HFF-Myc (cell line): ENCODE data around the gene UACA.
"Not testable (repeated sequence)": the region's sequence is repeated elsewhere in the genome, so short reads cannot be mapped to it uniquely, and the experiment has no call there.

Experiments
- DNase-seq: peaks from one replicate; pipeline ENCODE4 v3.0.0-alpha.2; 2011; ENCODE audit warnings: low read depth; ENCODE audit errors: extremely low read depth
- H3K4me3 ChIP-seq: replicated peaks from 2 replicates; pipeline ENCODE4 v1.5.1; 2011; ENCODE audit warnings: low read depth, mild to moderate bottlenecking, control low read depth, low read length
- TF ChIP-seq, protein P1 (sequence below): IDR thresholded peaks from 2 replicates; pipeline ENCODE4 v1.5.1; 2012; ENCODE audit warnings: mild to moderate bottlenecking, low read depth, low read length, control low read depth; ENCODE audit errors: missing control alignments

Gene UACA

DNA sequence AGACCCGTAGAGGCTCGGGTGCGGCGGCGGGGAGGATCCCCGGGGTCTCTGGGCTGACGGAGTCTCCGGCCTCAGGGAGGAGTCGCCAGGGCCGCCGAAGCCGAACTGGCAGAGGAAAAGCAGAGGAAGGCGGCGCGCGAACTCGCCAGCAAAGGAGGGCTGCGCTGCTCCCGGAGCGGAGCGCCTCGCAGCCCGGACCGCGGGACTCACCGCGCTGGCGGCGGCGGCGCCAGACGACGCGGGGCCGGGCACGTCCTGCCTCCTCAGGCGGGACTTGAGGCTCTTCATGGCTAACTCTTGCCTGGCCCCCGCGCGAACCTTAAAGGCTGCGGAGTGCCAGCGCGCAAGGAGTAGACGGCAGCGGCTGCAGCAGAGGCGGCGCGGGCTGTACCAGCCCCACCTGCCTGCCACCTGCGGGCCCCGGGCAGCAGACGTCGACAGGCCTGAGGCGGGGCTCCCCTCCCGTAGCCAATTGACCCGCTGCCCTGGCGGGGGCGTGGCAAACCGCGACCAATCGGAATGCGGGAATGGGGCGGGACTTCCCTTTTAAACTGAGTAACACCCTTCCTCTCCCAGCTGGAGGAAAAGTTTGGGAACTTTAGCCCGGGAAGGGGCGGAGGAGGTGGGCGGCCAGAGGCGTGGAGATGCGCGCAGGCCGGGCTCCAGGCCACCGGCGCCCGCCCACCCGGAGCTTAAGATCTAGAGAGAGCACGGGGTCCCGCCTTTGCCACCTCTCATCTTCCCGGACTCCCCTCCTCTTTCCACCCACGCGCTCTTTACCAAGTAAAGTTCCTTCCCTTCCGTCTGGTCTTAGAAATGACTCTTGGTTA is at the start of gene UACA:
TSS of gene UACA (minus strand) at position 439 of the 830 bp plus-strand sequence. CDS start at position 288, 151 bp downstream.
- TF ChIP-seq, protein P1, sequence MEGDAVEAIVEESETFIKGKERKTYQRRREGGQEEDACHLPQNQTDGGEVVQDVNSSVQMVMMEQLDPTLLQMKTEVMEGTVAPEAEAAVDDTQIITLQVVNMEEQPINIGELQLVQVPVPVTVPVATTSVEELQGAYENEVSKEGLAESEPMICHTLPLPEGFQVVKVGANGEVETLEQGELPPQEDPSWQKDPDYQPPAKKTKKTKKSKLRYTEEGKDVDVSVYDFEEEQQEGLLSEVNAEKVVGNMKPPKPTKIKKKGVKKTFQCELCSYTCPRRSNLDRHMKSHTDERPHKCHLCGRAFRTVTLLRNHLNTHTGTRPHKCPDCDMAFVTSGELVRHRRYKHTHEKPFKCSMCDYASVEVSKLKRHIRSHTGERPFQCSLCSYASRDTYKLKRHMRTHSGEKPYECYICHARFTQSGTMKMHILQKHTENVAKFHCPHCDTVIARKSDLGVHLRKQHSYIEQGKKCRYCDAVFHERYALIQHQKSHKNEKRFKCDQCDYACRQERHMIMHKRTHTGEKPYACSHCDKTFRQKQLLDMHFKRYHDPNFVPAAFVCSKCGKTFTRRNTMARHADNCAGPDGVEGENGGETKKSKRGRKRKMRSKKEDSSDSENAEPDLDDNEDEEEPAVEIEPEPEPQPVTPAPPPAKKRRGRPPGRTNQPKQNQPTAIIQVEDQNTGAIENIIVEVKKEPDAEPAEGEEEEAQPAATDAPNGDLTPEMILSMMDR: no peak
- DNase-seq: peak; percentile 94
- H3K4me3 ChIP-seq: peak within 1 kb of the TSS; percentile 95

- TF ChIP-seq, protein P1: no peak
- no peak for DNase-seq
- H3K4me3 ChIP-seq: no peak overlapping the region
Observed at GRCh38 chr15:70812827-70813364, 49.5 kb upstream of the UACA start.

GRCh38 chr15:70810916-70811578 is 47.7 kb upstream of the UACA start:
- no peak overlapping the region for H3K4me3 ChIP-seq
- no peak for DNase-seq
- TF ChIP-seq, protein P1: no peak

DNA sequence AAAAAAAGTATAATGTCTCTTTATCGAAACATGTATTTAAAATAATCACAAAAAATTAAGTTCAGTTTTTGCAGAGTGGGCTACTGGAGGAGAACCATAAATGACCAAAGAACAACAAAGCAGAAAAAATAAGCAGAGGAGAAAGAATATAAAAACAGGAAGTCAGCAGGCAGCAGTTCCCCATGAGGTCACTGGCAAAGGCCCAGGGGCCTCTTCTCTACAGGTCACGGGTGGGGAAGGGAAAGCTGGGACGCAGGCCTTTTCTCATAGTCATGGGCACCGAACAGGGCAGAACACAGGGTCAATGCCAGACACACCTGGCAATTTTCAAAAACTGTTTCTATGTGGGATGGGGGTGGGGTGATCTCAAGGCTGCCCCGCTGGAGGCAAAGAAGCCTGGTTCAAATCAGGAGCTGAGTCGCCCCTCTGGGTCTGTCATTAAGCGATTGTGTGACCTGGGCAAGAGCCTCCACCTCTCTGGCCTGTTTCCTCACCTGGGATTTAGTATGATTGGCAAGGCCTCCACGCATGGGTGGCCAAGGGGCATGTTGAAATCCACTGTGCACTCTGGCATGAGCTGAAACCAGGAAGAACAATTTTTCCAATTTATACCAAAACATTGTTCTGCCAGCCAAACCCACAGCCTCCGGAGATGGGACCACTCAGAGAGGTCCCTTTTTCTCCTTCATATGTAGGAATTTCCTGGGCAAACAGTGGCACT is 43.8 kb upstream of the UACA start:
- no peak for DNase-seq
- no peak overlapping the region for H3K4me3 ChIP-seq
- TF ChIP-seq, protein P1: no peak

DNA sequence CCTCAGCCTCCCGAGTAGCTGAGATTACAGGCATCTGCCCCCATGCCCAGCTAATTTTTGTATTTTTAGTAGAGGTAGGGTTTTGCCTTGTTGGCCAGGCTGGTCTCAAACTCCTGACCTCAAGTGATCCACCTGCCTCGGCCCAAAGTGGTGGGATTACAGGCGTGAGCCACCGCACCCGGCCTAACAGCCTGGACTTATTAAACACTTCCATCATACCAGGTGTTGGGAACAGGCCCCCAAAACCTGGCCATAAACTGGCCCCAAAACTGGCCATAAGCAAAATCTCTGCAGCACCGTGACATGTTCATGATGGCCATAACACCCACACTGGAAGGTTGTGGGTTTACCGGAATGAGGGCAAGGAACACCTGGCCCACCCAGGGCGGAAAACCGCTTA is 41.0 kb upstream of the UACA start:
- H3K4me3 ChIP-seq, DNase-seq: not testable (repeated sequence)

DNA sequence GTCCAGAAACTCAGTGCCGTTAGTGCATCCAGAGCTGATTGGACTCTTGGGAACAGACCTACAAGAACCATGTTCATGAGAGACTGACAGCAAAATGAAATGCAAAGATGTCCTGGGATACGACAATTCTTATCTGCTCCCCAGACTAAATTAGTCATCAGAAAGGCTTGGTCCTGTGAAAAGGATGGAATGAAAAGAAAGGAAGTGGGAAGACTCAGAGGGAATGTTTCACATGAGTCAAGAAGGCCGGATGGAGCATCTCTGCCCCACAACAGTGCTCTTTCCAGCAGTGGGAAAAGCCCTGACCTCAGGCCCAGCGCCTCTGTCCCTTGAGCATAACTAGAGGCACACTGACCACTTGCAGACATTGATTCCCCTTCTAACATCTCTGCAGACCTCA is 39.3 kb upstream of the UACA start:
- TF ChIP-seq, protein P1: no peak
- DNase-seq: no peak
- H3K4me3 ChIP-seq: no peak overlapping the region
